ENCODE data around the gene PDE4B. TPM values are rescaled to one million over a fixed set of nuclear protein-coding genes. Genes with fewer than 3 reads are reported as not detected.

PDE4B gene
- total and polyA plus RNA-seq, 9 donors, result 14.7 to 25.6 (median 16.8) TPM

DNA sequence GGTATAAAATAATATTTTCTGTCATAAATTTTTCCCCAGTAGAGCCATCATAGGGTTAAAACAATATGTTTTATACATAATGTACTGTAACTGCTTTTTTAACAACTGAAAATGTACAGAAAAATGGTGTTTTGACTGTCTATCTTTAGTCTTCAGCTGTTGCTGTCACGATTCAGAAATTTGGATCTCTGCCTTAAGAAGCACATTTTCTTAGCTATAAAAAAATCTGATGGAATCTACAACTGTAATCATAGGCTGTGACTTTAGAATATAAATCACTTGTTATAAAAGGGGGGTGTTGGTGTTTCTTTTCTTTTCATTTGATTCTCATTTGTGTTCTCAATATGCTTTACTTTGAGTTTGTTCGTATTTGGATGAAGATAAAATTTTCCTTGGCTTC, 187.5 kb downstream of the PDE4B start:
- Histone ChIP-seq H3K4me1 (ENCODE audit: control insufficient read depth, insufficient read depth, low read length) (peaks cover 6% of the 10 kb centered on the region), H3K4me3 (ENCODE audit: low read length) (no peak overlapping the region), H3K36me3 (ENCODE audit: control insufficient read depth, insufficient read depth, low read length) (no peaks in the 10 kb centered on the region), H3K27ac (ENCODE audit: low read length) (no peak overlapping the region), H3K27me3 (ENCODE audit: control insufficient read depth, insufficient read depth, low read length) (no peaks in the 10 kb centered on the region), H3K9me3 (replicated peaks; ENCODE audit: control insufficient read depth, low read depth, low read length) (peaks cover 12% of the 10 kb centered on the region)
- DNase-seq, result peak; percentile 61
- whole genome bisulfite sequencing (ENCODE audit: insufficient coverage), result no CpG with 5 or more reads among the region's 2 CpGs

DNA sequence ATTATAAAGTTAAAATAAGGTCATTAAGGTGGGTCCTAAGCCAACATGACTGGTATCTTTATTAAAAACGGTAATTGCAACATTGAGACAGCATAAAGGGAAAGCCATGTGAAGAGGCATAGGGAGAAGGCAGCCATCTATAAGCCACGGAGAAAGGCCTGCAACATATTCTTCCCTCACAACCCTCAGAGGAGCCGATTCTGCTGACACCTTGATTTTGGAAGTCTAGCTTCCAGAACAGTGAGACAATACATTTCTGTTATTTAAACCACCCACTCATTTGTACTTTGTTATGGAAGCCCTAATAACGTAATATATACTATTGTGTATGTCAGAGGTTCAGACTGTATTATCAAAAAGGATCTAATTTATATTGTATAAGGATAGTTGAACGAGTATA, 190.8 kb downstream of the PDE4B start:
- peaks cover 6% of the 10 kb centered on the region for H3K4me1 ChIP-seq (ENCODE audit: control insufficient read depth, insufficient read depth, low read length)
- H3K36me3 ChIP-seq (ENCODE audit: control insufficient read depth, insufficient read depth, low read length), result no peaks in the 10 kb centered on the region
- H3K27me3 ChIP-seq (ENCODE audit: control insufficient read depth, insufficient read depth, low read length), result no peaks in the 10 kb centered on the region
- no peak for DNase-seq
- no peak overlapping the region for H3K4me3 ChIP-seq (ENCODE audit: low read length)
- no peaks in the 10 kb centered on the region for H3K9me3 ChIP-seq (replicated peaks; ENCODE audit: control insufficient read depth, low read depth, low read length)
- H3K27ac ChIP-seq (ENCODE audit: low read length), result no peak overlapping the region
- WGBS (ENCODE audit: insufficient coverage), result 50% methylated on average over 1 of the region's 5 CpGs

DNA sequence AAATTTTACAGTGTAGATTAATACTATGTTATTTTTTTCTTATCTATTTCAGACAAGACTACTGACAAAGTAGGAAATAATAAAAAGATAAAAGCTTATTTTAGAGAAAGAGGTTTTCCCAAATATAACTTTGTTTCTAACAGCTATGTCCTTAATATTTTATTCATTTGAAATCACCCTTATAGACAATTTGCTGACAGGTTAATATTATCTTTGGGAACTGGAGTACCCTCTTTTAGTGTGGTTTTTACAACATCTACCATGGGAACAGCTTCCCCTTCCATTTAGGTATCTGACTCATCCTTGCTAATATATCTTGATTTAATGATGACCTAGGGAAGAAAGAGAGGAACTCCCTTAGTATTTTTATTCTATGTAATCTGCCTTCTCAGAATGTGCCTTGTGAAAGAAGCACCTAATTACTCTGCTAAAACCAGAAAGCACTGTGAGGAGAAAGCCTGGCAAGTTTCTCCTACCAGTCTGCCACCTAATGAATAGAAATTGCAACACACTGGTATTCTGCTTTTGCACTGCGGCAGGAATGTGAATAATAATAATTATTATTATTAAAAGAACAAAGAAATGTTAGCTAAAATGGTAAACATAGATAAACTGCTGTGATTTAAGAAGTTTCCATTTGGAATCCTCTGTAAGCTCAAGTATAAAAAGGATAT, 192.8 kb downstream of the PDE4B start:
- H3K4me3 ChIP-seq (ENCODE audit: low read length), result no peak overlapping the region
- H3K36me3 ChIP-seq (ENCODE audit: control insufficient read depth, insufficient read depth, low read length), result no peaks in the 10 kb centered on the region
- H3K9me3 ChIP-seq (replicated peaks; ENCODE audit: control insufficient read depth, low read depth, low read length), result no peaks in the 10 kb centered on the region
- H3K4me1 ChIP-seq (ENCODE audit: control insufficient read depth, insufficient read depth, low read length), result no peaks in the 10 kb centered on the region
- no peaks in the 10 kb centered on the region for H3K27me3 ChIP-seq (ENCODE audit: control insufficient read depth, insufficient read depth, low read length)
- DNase-seq, result no peak
- WGBS (ENCODE audit: insufficient coverage), result no CpG with 5 or more reads among the region's 1 CpG
- H3K27ac ChIP-seq (ENCODE audit: low read length), result no peak overlapping the region

DNA sequence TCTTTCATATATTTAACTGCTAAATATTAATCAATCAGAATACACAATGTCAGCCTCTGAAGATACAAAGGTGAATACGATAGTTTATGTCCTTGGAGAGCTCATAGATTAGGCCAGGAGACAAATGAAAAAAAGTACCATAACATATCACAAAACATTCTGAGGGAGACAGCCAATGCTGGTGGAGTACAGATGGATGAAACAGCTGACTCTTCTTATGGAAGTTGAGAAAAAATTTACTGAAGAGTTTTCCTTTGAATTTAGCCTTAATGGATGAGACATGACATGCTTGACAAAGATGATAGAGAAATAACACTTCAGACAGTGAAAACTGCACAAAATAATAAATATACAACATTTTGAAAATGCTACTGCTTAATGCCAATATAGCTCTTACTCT, 193.5 kb downstream of the PDE4B start:
- WGBS (ENCODE audit: insufficient coverage), result no CpG with 5 or more reads among the region's 1 CpG
- Histone ChIP-seq H3K36me3 (ENCODE audit: control insufficient read depth, insufficient read depth, low read length) (no peaks in the 10 kb centered on the region), H3K9me3 (replicated peaks; ENCODE audit: control insufficient read depth, low read depth, low read length) (no peaks in the 10 kb centered on the region), H3K27ac (ENCODE audit: low read length) (no peak overlapping the region), H3K4me3 (ENCODE audit: low read length) (no peak overlapping the region), H3K4me1 (ENCODE audit: control insufficient read depth, insufficient read depth, low read length) (no peaks in the 10 kb centered on the region), H3K27me3 (ENCODE audit: control insufficient read depth, insufficient read depth, low read length) (no peaks in the 10 kb centered on the region)
- no peak for DNase-seq

DNA sequence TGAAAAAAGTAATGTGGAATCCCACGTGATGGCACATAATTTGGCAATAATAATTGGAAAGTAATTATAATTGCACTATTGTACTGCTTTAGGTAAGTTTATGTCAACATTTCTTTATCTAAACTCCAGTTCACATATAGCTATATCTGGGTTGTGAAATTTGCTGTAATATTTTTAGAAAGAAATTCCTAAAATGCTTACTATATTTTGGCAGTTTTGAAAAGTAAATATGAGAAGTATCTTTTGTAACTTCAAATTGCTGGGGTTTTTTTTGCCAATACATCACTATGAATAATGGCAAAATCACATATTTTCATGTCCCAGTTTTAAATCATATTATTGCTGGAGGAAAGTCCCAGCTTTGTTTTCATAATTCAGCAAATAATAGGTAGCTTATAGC, 197.5 kb downstream of the PDE4B start:
- DNase-seq, result no peak
- WGBS (ENCODE audit: insufficient coverage), result no CpG with 5 or more reads among the region's 1 CpG
- Histone ChIP-seq H3K4me1 (ENCODE audit: control insufficient read depth, insufficient read depth, low read length) (no peaks in the 10 kb centered on the region), H3K9me3 (replicated peaks; ENCODE audit: control insufficient read depth, low read depth, low read length) (no peaks in the 10 kb centered on the region), H3K4me3 (ENCODE audit: low read length) (no peak overlapping the region), H3K27me3 (ENCODE audit: control insufficient read depth, insufficient read depth, low read length) (no peaks in the 10 kb centered on the region), H3K36me3 (ENCODE audit: control insufficient read depth, insufficient read depth, low read length) (no peaks in the 10 kb centered on the region), H3K27ac (ENCODE audit: low read length) (no peak overlapping the region)

DNA sequence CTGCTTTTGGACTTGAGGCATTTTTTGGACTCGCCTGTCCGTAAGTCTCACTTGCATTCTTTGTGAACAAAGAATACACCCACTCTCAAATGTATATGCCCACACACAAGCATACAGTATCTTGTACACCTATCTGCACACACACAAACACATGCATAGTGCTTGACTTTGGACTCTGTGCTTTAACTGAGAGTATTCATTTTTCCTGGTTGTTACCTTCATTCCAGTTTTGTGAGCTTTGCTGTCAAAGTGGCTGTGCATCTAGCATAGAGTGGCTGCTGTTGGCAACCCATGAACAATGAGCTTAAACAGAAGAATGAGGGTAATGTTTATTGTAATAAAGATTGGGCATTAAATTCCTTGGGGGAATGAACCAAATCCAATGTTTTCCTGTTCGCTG, 199.0 kb downstream of the PDE4B start:
- Histone ChIP-seq H3K27me3 (ENCODE audit: control insufficient read depth, insufficient read depth, low read length) (no peaks in the 10 kb centered on the region), H3K36me3 (ENCODE audit: control insufficient read depth, insufficient read depth, low read length) (no peaks in the 10 kb centered on the region)
- no CpG with 5 or more reads among the region's 3 CpGs for WGBS (ENCODE audit: insufficient coverage)

DNA sequence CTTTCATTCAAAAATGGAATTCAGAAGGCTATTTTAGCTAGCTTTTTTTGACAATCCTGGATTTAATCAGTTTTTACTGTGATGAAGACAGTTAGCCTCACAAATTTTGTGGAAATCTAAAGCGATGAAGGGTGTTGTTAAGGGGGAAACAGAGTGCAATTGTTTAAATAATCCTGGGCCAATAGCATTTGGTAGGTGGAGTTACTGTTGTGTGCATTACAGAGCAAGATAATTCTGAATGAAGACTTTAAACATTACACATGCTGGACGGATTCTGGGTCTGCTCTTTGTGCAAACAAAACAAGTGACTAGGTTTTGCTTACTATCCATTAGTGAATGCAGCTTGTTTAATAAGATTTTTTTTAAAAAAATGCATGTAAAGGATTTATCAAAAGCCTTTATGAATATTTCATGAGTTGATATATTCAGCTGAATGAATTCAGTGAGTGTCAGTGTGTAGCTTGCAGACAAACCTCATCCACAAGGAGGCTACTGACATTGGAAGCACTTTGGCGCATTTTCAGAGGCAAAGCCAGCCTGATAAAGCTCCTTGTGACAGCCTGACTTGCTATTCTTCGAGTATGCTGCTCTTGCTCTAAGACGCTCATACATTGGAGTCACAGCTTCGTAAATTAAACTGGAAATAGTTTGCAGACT, 199.6 kb downstream of the PDE4B start:
- no peak overlapping the region for H3K4me3 ChIP-seq (ENCODE audit: low read length)
- H3K4me1 ChIP-seq (ENCODE audit: control insufficient read depth, insufficient read depth, low read length), result no peaks in the 10 kb centered on the region
- no peaks in the 10 kb centered on the region for H3K27me3 ChIP-seq (ENCODE audit: control insufficient read depth, insufficient read depth, low read length)
- WGBS (ENCODE audit: insufficient coverage), result 59% methylated on average over 5 of the region's 6 CpGs
- peak; percentile 21 for DNase-seq
- H3K27ac ChIP-seq (ENCODE audit: low read length), result no peak overlapping the region
- H3K36me3 ChIP-seq (ENCODE audit: control insufficient read depth, insufficient read depth, low read length), result no peaks in the 10 kb centered on the region
- no peaks in the 10 kb centered on the region for H3K9me3 ChIP-seq (replicated peaks; ENCODE audit: control insufficient read depth, low read depth, low read length)

More for the DNA sequence above, 199.0 kb downstream of the PDE4B start:
- DNase-seq, result no peak
- no peak overlapping the region for H3K27ac ChIP-seq (ENCODE audit: low read length)
- H3K4me1 ChIP-seq (ENCODE audit: control insufficient read depth, insufficient read depth, low read length), result no peaks in the 10 kb centered on the region
- no peak overlapping the region for H3K4me3 ChIP-seq (ENCODE audit: low read length)
- no peaks in the 10 kb centered on the region for H3K9me3 ChIP-seq (replicated peaks; ENCODE audit: control insufficient read depth, low read depth, low read length)

DNA sequence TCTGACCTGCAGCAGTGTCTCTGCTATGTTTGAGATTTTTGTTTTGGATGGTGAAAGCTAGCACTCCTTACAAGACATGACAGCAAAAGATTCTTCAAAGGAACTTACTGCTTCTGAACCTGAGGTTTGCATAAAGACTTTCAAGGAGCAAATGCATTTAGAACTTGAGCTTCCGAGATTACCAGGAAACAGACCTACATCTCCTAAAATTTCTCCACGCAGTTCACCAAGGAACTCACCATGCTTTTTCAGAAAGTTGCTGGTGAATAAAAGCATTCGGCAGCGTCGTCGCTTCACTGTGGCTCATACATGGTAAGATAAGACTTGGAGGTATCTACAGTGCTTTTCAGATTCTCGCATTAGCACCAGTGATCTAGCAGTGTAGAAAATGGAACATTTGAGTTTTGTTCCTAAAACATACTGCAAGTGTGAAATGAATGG, 200.2 kb downstream of the PDE4B start:
- Histone ChIP-seq H3K9me3 (replicated peaks; ENCODE audit: control insufficient read depth, low read depth, low read length) (no peaks in the 10 kb centered on the region), H3K4me1 (ENCODE audit: control insufficient read depth, insufficient read depth, low read length) (no peaks in the 10 kb centered on the region), H3K27ac (ENCODE audit: low read length) (no peak overlapping the region), H3K27me3 (ENCODE audit: control insufficient read depth, insufficient read depth, low read length) (no peaks in the 10 kb centered on the region), H3K4me3 (ENCODE audit: low read length) (no peak overlapping the region), H3K36me3 (ENCODE audit: control insufficient read depth, insufficient read depth, low read length) (no peaks in the 10 kb centered on the region)
- WGBS (ENCODE audit: insufficient coverage), result 95% methylated on average over 5 of the region's 7 CpGs
- DNase-seq, result no peak

DNA sequence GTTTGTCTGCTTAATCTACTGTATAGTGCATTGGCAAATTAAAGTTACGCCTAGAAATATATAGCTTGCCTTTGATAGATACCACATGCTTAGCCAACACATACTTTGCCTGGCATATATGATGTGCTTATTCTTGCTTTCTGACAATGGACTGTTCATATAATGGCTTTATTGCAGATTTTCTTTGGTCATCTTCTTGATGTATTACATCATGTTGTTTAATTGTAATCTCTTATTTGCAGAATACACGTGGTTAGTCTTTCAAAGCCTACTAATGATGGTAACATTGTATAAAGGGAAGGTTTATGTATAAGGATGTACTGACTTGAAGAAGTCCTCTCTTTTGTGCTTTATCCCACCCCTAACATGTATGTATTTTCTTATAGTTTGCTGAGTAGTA, 201.5 kb downstream of the PDE4B start:
- Histone ChIP-seq H3K9me3 (replicated peaks; ENCODE audit: control insufficient read depth, low read depth, low read length) (no peaks in the 10 kb centered on the region), H3K4me3 (ENCODE audit: low read length) (no peak overlapping the region), H3K27ac (ENCODE audit: low read length) (no peak overlapping the region), H3K4me1 (ENCODE audit: control insufficient read depth, insufficient read depth, low read length) (no peaks in the 10 kb centered on the region), H3K36me3 (ENCODE audit: control insufficient read depth, insufficient read depth, low read length) (no peaks in the 10 kb centered on the region), H3K27me3 (ENCODE audit: control insufficient read depth, insufficient read depth, low read length) (no peaks in the 10 kb centered on the region)
- no CpG with 5 or more reads among the region's 2 CpGs for WGBS (ENCODE audit: insufficient coverage)
- DNase-seq, result no peak

DNA sequence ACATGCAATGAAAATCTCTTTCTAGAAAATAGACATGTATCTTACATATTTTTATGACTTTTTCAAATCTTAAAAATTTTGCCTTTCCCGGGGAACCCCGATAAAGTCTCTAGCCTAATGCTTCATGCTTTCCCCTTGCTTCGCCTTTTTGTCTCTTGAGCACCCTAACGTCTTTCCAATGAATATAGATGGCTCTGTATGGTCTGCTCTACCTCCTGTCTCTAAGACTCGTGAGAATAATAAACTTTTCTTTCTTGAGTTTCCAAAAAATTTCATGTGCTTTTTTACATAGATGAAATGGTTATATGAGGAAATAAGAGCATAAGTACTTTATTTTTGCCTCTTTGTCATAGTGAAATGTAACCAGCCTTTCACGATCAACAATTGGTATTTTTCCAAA, 202.6 kb downstream of the PDE4B start:
- Histone ChIP-seq H3K9me3 (replicated peaks; ENCODE audit: control insufficient read depth, low read depth, low read length) (no peaks in the 10 kb centered on the region), H3K36me3 (ENCODE audit: control insufficient read depth, insufficient read depth, low read length) (no peaks in the 10 kb centered on the region), H3K4me3 (ENCODE audit: low read length) (no peak overlapping the region), H3K27me3 (ENCODE audit: control insufficient read depth, insufficient read depth, low read length) (no peaks in the 10 kb centered on the region), H3K27ac (ENCODE audit: low read length) (no peak overlapping the region), H3K4me1 (ENCODE audit: control insufficient read depth, insufficient read depth, low read length) (no peaks in the 10 kb centered on the region)
- peak; percentile 6 for DNase-seq
- WGBS (ENCODE audit: insufficient coverage), result no CpG with 5 or more reads among the region's 6 CpGs

All from muscle of leg (tissue), 11 donors.